ENCODE measurements around the gene OPALIN.

DNA sequence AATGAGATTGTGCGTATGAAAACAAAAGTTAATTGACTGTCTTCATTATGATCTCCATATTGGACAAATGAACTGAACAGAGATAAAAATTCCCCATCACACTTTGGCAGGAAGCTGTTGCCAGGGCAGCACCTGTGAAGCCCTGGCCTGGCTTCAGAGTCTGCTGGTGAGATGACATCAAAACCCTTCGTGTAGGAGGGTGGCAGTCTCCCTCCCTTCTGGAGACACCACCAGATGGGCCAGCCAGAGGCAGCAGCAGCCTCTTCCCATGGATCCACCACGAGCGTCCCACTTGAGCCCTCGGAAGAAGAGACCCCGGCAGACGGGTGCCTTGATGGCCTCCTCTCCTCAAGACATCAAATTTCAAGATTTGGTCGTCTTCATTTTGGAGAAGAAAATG, 54.6 kb downstream of the OPALIN start, which contains the start of gene DNTT:
- TF ChIP-seq, protein P1, sequence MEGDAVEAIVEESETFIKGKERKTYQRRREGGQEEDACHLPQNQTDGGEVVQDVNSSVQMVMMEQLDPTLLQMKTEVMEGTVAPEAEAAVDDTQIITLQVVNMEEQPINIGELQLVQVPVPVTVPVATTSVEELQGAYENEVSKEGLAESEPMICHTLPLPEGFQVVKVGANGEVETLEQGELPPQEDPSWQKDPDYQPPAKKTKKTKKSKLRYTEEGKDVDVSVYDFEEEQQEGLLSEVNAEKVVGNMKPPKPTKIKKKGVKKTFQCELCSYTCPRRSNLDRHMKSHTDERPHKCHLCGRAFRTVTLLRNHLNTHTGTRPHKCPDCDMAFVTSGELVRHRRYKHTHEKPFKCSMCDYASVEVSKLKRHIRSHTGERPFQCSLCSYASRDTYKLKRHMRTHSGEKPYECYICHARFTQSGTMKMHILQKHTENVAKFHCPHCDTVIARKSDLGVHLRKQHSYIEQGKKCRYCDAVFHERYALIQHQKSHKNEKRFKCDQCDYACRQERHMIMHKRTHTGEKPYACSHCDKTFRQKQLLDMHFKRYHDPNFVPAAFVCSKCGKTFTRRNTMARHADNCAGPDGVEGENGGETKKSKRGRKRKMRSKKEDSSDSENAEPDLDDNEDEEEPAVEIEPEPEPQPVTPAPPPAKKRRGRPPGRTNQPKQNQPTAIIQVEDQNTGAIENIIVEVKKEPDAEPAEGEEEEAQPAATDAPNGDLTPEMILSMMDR (IDR thresholded peaks at IDR 0.05 in 8 of 11, conservative IDR thresholded peaks at IDR 0.05 in 3 of 11) = no peak
- TF ChIP-seq POLR2A (IDR thresholded peaks at IDR 0.05) (no peak), POLR2AphosphoS5 (IDR thresholded peaks at IDR 0.05) (no peak)

Measured in spleen (tissue), 7 donors.